Activated T-cell treated with anti-CD3 and anti-CD28 coated beads, Interleukin-2, amount 50 U/mL, for 48 hours (primary cell): ENCODE data around the gene C1GALT1.

ENCODE experiments used
- DNase-seq, 2 experiments: peaks; one replicate each; pipeline ENCODE4 v3.0.0-alpha.2; 2020

C1GALT1 gene

DNA sequence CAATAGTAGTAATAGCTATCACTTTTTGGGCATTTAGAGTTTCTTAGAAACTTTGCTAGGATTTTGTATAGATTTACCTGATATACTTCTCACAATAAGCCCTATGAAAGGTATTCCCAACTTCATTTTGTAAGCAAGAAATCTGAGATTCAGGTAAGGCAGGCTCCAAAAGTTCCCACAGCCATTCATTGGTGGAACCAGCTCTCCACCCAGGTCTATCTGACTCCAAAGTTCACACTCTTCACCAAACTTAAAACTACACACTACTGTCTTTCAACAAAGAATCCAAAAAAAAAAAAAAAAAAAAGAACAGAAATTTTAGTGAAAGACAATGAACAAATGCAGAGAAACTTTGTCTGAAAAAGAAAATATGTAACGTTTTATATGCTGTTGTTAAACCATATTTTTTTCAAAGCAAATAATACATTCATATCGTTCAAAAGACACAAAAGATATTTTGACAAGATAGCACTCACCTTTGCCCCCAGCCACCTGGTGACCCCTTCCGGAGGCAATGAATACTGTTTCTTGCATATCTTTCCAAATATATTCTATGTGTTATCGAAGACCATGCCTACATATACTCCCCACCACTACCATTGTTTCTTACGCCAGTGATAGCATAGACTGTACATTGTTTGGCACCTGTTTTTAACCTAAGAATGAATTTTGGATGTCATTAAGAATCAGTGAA, 108.2 kb downstream of the C1GALT1 start:
- no peak for DNase-seq

DNA sequence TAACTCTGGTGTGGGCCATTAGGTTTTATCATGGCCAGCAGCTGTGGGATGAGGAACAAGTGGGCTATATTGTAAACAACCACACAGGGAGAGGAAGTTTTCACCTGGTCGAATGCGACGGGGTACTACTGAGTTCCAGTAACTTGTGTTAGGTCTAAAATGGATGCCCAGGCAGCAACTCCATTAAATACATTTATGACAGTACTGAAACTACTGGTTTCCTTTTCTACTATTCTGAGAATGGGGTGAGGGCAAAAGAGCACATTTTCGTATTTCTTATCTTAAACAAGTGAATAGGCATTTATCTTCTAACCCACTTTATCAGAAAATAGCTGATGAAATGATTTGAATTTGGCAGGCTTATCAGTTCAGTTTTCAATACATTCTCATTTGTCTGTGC, 109.7 kb downstream of the C1GALT1 start:
- no peak for DNase-seq

DNA sequence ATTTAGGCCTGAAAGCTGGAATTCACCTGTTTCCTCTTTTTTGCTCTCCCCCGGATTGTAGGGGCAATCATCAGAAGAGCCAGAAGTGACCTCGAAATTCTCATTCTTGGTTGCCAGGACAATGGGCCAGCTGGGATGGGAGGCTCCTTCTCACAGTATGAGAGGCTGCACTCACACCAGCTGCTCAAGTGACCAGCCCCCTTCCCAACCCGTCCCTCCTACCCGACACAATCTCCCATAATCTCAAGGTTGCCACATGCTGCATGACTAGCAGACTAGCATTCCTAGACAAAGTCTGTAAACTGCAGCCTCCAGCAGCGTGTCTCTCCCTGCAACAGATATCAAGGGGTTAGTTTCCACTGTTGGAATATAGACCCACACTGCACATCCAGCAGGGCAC, 110.3 kb downstream of the C1GALT1 start:
- DNase-seq, result no peak

DNA sequence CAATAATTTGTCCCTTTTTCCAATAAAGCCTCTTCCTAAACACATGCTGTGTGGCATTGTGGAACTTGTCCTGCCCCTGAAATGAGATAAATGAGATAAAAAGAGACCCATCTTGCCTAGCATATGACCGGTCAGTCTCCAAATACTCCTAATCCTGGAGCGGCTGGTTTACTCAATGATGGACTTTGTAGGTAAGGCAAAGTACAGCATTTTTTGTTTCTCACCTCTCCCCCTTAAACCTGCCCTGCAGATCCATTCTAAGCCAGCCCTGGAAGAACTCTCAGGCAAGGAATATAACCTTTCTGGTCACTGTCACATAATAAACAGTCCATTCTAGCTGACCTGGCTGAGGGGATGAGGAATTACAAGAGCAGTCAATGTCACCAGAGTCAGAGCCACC, 110.7 kb downstream of the C1GALT1 start:
- DNase-seq, result no peak

DNA sequence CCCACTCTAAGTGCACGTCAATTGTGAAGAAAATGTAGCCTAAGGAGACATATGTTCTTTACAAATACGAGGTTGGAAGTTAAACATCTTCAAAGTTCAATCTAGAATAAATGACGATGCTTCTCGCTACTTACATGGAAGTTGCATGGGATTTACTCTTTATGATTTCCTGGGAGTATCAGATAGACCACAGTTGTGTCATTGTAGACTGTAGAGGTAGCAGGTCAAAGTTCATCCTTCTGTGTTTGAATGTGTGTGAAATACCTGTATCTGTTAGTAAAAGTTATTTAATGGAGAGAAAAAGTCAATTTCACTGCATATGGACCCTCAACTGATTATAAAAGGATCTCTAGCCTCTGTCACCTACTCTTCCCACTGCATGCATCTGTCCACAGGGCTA, 112.6 kb downstream of the C1GALT1 start:
- no peak for DNase-seq
